Measurements from ENCODE around the gene RHOF. TPM values are rescaled to one million over a fixed set of nuclear protein-coding genes. Genes with fewer than 3 reads are reported as not detected.
"Not testable (repeated sequence)": the region's sequence is repeated elsewhere in the genome, so short reads cannot be mapped to it uniquely, and the experiment has no call there.

Gene RHOF
- total RNA-seq, 3 donors from 2014 or later, result 45.5 to 86.7 (median 83.2) TPM

DNA sequence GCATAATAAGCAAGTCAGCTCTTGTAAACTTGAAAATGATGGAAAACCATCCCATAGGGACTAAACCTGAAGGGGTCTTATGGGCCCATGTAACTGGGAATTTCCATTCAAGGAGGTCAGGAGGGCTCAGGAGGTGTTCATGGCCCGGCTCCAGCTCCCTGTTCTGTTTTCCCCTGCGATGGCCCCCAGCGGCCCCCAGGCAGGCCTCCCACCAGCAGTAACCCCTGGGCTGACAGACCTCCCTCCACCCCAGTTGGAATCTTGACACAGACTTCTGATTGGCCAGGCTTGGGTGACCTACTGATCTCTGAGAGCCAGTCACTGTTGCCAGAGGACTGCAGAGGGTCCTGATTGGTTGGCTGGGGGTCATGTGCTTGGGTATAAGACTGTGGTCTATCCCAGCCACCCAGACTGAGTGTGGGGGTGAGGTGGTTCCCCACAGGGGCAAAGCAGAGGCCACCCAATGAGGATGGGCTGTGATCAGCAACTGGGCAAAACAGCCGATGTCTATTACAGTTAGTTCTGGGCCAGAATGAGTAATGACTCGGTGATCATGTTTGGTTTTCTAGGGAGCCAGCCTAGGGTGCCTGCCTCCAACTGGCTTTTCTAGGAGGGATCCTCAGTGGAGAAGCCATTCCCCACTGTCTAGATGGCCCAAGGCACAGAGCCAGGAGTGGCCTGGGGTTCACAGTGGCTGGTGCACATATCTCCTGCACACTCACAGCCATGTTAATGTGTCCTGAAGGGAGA, 27.0 kb downstream of the RHOF start:
- intact Hi-C loops (cut with DNase I, micrococcal nuclease), result no loop called here
- H3K4me1 ChIP-seq (ENCODE audit: low read depth), result no peaks in the 10 kb centered on the region
- H3K36me3 ChIP-seq (ENCODE audit: low read depth), result no peaks in the 10 kb centered on the region
- no peak overlapping the region for H3K4me3 ChIP-seq
- TF ChIP-seq, protein P1, sequence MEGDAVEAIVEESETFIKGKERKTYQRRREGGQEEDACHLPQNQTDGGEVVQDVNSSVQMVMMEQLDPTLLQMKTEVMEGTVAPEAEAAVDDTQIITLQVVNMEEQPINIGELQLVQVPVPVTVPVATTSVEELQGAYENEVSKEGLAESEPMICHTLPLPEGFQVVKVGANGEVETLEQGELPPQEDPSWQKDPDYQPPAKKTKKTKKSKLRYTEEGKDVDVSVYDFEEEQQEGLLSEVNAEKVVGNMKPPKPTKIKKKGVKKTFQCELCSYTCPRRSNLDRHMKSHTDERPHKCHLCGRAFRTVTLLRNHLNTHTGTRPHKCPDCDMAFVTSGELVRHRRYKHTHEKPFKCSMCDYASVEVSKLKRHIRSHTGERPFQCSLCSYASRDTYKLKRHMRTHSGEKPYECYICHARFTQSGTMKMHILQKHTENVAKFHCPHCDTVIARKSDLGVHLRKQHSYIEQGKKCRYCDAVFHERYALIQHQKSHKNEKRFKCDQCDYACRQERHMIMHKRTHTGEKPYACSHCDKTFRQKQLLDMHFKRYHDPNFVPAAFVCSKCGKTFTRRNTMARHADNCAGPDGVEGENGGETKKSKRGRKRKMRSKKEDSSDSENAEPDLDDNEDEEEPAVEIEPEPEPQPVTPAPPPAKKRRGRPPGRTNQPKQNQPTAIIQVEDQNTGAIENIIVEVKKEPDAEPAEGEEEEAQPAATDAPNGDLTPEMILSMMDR (IDR thresholded peaks at IDR 0.05), result no peak
- H3K9me3 ChIP-seq, result no peaks in the 10 kb centered on the region
- DNase-seq (no peak), ATAC-seq (no peak)

DNA sequence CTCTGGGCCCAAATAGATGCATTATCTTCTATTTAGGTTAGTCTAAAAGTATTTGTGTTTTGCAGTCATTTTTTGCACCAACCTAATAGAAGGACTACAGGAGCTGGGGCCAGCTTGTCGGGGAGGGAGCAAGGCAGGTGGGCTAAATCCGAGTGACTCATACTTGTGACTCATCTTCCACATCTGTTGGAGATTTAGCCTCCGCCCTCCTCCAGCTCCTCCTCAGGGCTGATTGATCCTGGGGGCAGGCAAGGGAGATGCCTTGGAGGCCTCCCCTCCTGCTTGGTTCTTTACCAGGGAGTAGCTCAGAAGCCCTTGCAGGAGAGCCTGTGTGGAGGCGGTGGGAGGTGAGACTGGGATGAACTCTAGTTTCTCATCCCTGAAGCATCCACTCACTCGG, 27.9 kb downstream of the RHOF start:
- Histone ChIP-seq H3K36me3 (ENCODE audit: low read depth) (no peaks in the 10 kb centered on the region), H3K4me1 (ENCODE audit: low read depth) (no peaks in the 10 kb centered on the region), H3K4me3 (no peak overlapping the region), H3K9me3 (no peaks in the 10 kb centered on the region)
- TF ChIP-seq, protein P1 (IDR thresholded peaks at IDR 0.05), result no peak
- ATAC-seq, result no peak
- DNase-seq, result no peak
- intact Hi-C loops (cut with DNase I, micrococcal nuclease), result no loop called here

DNA sequence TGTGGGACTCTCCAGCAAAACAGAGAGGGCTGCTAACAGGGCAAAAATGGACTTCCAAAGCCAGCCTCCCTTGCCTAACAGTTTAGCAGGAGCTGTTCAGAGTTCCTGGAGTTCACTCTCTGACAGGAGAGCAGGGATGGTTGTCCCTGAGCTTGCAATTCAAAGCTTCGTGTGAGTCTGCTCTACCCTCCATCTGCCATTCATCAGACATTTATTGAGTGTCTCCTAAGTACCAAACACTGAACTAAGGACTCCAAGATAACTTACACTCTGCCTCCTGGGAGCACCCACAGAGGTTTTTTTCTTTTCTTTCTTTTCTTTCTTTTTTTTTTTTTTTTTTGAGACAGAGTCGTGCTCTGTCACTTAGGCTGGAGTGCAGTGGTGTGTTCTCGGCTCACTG, 28.7 kb downstream of the RHOF start:
- TF ChIP-seq, protein P1 (IDR thresholded peaks at IDR 0.05), result no peak
- intact Hi-C loops (cut with DNase I, micrococcal nuclease), result no loop called here
- DNase-seq (no peak), ATAC-seq (no peak)
- Histone ChIP-seq H3K4me3 (no peak overlapping the region), H3K4me1 (ENCODE audit: low read depth) (no peaks in the 10 kb centered on the region), H3K36me3 (ENCODE audit: low read depth) (no peaks in the 10 kb centered on the region), H3K9me3 (no peaks in the 10 kb centered on the region)

DNA sequence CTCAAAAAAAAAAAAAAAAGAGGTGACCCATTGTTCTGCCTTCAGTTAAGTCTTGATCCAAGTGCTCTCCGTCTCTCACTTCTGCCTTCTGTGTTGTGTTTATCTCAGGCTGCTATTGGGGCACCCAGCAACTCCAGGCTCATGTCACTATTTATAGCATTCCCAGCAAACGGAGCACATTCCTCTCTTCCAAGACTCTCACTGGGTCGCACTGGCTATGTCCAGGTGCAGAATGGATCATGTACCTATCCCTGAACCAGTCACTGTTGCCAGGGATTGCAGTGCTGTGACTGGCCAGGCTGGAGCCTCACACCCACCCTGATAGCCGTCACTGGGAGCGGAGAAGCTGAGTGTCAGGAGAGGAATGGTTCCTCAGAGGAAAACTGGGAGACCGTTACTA, 31.2 kb downstream of the RHOF start:
- H3K4me3 ChIP-seq, result no peak overlapping the region
- TF ChIP-seq, protein P1 (IDR thresholded peaks at IDR 0.05), result no peak
- no peaks in the 10 kb centered on the region for H3K9me3 ChIP-seq
- intact Hi-C loops (cut with DNase I, micrococcal nuclease), result no loop called here
- no peak for DNase-seq
- no peak for ATAC-seq
- H3K4me1 ChIP-seq (ENCODE audit: low read depth), result no peaks in the 10 kb centered on the region
- H3K36me3 ChIP-seq (ENCODE audit: low read depth), result no peaks in the 10 kb centered on the region

DNA sequence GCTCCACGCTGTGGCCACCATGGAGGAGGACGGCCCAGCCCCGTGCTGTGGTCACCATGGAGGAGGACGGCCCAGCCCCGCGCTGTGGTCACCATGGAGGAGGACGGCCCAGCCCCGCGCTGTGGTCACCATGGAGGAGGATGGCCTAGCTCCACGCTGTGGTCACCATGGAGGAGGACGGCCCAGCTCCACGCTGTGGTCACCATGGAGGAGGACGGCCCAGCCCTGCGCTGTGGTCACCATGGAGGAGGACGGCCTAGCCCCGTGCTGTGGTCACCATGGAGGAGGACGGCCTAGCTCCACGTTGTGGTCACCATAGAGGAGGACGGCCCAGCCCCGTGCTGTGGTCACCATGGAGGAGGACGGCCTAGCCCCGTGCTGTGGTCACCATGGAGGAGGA, 35.0 kb downstream of the RHOF start:
- H3K4me3 ChIP-seq; intact Hi-C loops (cut with DNase I, micrococcal nuclease); ATAC-seq; H3K9me3 ChIP-seq; H3K36me3 ChIP-seq (ENCODE audit: low read depth); H3K4me1 ChIP-seq (ENCODE audit: low read depth); DNase-seq: not testable (repeated sequence)

DNA sequence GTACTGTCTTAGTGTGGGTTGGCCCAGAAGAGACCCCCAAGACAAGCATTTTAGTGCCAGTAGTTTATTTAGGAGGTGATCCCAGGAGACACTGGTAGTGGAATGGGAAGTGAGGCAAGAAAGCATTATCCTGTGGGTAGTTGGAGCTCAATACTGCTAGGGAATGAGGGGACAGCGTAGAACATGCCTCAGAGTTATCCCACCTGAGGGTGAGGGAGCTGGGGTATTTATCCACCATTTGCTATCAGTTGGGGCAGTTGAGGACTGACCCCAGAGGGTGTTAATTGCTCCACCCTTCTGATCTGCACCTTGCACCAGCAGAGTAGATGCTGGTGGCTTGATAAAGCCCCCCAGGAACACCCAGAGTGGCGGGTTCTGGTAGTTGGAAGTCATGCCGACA, 37.9 kb downstream of the RHOF start:
- Histone ChIP-seq H3K4me3 (no peak overlapping the region), H3K9me3 (no peaks in the 10 kb centered on the region), H3K36me3 (ENCODE audit: low read depth) (no peaks in the 10 kb centered on the region), H3K4me1 (ENCODE audit: low read depth) (no peaks in the 10 kb centered on the region)
- intact Hi-C loops (cut with DNase I, micrococcal nuclease), result no loop called here
- TF ChIP-seq, protein P1 (IDR thresholded peaks at IDR 0.05), result no peak
- DNase-seq (no peak), ATAC-seq (no peak)

Data from mucosa of descending colon (tissue), 3 donors.